HepG2 (cell line): Measurements from ENCODE around the gene ADAMTS13. TPM values are rescaled to one million over a fixed set of nuclear protein-coding genes. Genes with fewer than 3 reads are reported as not detected.

Experiments used
- ATF7 ChIP-seq, 2 experiments: fragments of 450-650 bp in 1 of 2; sonication (generic) in 1 of 2; formaldehyde crosslinking in 1 of 2; IDR thresholded peaks; 2 replicates each; pipeline versions ENCODE4 v1.4.0 to v1.6.1; 2016 to 2020; ENCODE audit warnings: antibody characterized with exemption in 1 of 2, mild to moderate bottlenecking in 1 of 2, missing genetic modification reagents in 1 of 2
- BRD4 ChIP-seq: sonication (generic); formaldehyde crosslinking; IDR thresholded peaks from 2 replicates; pipeline ENCODE4 v1.4.0; 2020; ENCODE audit warnings: missing genetic modification reagents
- HDAC2 ChIP-seq: sonication (generic); formaldehyde crosslinking; IDR thresholded peaks from 2 replicates; pipeline ENCODE4 v1.4.0; 2020; ENCODE audit warnings: missing genetic modification reagents
- HDAC6 ChIP-seq: fragments of 200-600 bp; sonication (generic); IDR thresholded peaks from 2 replicates; pipeline ENCODE4 v1.7.0; 2017; ENCODE audit warnings: mild to moderate bottlenecking, antibody characterized with exemption, low read length, low read depth
- IRX3 ChIP-seq: sonication (generic); formaldehyde crosslinking; IDR thresholded peaks from 2 replicates; pipeline ENCODE4 v1.8.1; 2023; ENCODE audit warnings: mild to moderate bottlenecking, low read depth, missing genetic modification reagents, borderline replicate concordance
- KLF13 ChIP-seq: sonication (generic); formaldehyde crosslinking; IDR thresholded peaks from 2 replicates; pipeline ENCODE4 v1.4.0; 2020; ENCODE audit warnings: mild to moderate bottlenecking, missing genetic modification reagents
- MTF1 ChIP-seq: sonication (generic); formaldehyde crosslinking; IDR thresholded peaks from 2 replicates; pipeline ENCODE4 v1.5.0; 2020; ENCODE audit warnings: missing genetic modification reagents
- MXI1 ChIP-seq: IDR thresholded peaks from 3 replicates; pipeline ENCODE4 v1.6.1; 2012; ENCODE audit warnings: low read depth, low read length, inconsistent platforms, borderline replicate concordance
- NFKB2 ChIP-seq: sonication (generic); formaldehyde crosslinking; IDR thresholded peaks from 2 replicates; pipeline ENCODE4 v1.4.0; 2020; ENCODE audit warnings: missing genetic modification reagents, borderline replicate concordance
- NR2C2 ChIP-seq: sonication (generic); formaldehyde crosslinking; IDR thresholded peaks from 2 replicates; pipeline ENCODE4 v1.4.0; 2020; ENCODE audit warnings: missing genetic modification reagents, mild to moderate bottlenecking, moderate library complexity, borderline replicate concordance
- RCOR2 ChIP-seq: IDR thresholded peaks from 2 replicates; pipeline ENCODE4 v1.6.1; 2016; ENCODE audit warnings: missing biosample characterization, missing genetic modification reagents
- REL ChIP-seq: sonication (generic); formaldehyde crosslinking; conservative IDR thresholded peaks from 2 replicates; pipeline ENCODE4 v1.8.0; 2022; ENCODE audit warnings: mild to moderate bottlenecking, missing genetic modification reagents, moderate library complexity
- TAF15 ChIP-seq: fragments of 200-400 bp; formaldehyde crosslinking; IDR thresholded peaks from one replicate; pipeline ENCODE4 v1.6.1; 2018; ENCODE audit warnings: mild to moderate bottlenecking, low read depth, low read length; ENCODE audit not compliant: poor library complexity, severe bottlenecking
- ZFY ChIP-seq: sonication (generic); formaldehyde crosslinking; IDR thresholded peaks from 2 replicates; pipeline ENCODE4 v1.4.0; 2020; ENCODE audit warnings: missing genetic modification reagents
- ZNF256 ChIP-seq: sonication (generic); formaldehyde crosslinking; conservative IDR thresholded peaks from 2 replicates; pipeline ENCODE4 v1.4.0; 2020; ENCODE audit warnings: missing genetic modification reagents
- ZNF260 ChIP-seq: sonication (generic); formaldehyde crosslinking; IDR thresholded peaks from 2 replicates; pipeline ENCODE4 v1.4.0; 2020; ENCODE audit warnings: missing genetic modification reagents, low read depth, mild to moderate bottlenecking, borderline replicate concordance
- ZNF766 ChIP-seq: sonication (generic); formaldehyde crosslinking; IDR thresholded peaks from 2 replicates; pipeline ENCODE4 v1.5.0; 2020; ENCODE audit warnings: missing genetic modification reagents, borderline replicate concordance
- polyA plus RNA-seq, 8 experiments: library from polyadenylated mRNA; depleted of rRNA in 3 of 8; stranded (reverse) in 7 of 8; unstranded in 1 of 8; fragments of >200 nt; fragmentation: Illumina TruSeq in 4 of 8; extraction: Trizol in 4 of 8; gene quantifications; 2 replicates each; pipeline versions ENCODE4 v1.2.1 to v1.2.3, GENCODE V29; 2011 to 2016; ENCODE audit warnings: low read depth in 4 of 8, missing spikeins in 1 of 8, mixed read lengths in 1 of 8; ENCODE audit not compliant: insufficient read depth in 1 of 8
- total RNA-seq, 5 experiments: library from RNA; depleted of rRNA; stranded (reverse); fragments of >200 nt; fragmentation: Illumina TruSeq; extraction: Trizol; gene quantifications; 2 replicates each; pipeline ENCODE4 v1.2.3, GENCODE V29; 2016; ENCODE audit warnings: low read depth in 1 of 5
- TF ChIP-seq, protein P1 (sequence below): sonication (generic); formaldehyde crosslinking; conservative IDR thresholded peaks from 2 replicates; pipeline ENCODE4 v1.5.0; 2020; ENCODE audit warnings: missing genetic modification reagents
- TF ChIP-seq, protein P2 (sequence below): conservative IDR thresholded peaks from 2 replicates; pipeline ENCODE4 v1.6.1; 2018; ENCODE audit warnings: missing genetic modification reagents
- TF ChIP-seq, protein P3 (sequence below): sonication (generic); formaldehyde crosslinking; IDR thresholded peaks from 2 replicates; pipeline ENCODE4 v1.4.0; 2020; ENCODE audit warnings: missing genetic modification reagents, mild to moderate bottlenecking, borderline replicate concordance
- TF ChIP-seq, protein P4 (sequence below): sonication (generic); formaldehyde crosslinking; IDR thresholded peaks from 2 replicates; pipeline ENCODE4 v1.5.0; 2020; ENCODE audit warnings: mild to moderate bottlenecking, missing genetic modification reagents, moderate library complexity

ADAMTS13 gene
- total and polyA plus RNA-seq, 2 of the 13 experiments (the other 11 are each of a cell fraction or from before 2014, with no cell fraction given), result 0.91 to 4.5 TPM

DNA sequence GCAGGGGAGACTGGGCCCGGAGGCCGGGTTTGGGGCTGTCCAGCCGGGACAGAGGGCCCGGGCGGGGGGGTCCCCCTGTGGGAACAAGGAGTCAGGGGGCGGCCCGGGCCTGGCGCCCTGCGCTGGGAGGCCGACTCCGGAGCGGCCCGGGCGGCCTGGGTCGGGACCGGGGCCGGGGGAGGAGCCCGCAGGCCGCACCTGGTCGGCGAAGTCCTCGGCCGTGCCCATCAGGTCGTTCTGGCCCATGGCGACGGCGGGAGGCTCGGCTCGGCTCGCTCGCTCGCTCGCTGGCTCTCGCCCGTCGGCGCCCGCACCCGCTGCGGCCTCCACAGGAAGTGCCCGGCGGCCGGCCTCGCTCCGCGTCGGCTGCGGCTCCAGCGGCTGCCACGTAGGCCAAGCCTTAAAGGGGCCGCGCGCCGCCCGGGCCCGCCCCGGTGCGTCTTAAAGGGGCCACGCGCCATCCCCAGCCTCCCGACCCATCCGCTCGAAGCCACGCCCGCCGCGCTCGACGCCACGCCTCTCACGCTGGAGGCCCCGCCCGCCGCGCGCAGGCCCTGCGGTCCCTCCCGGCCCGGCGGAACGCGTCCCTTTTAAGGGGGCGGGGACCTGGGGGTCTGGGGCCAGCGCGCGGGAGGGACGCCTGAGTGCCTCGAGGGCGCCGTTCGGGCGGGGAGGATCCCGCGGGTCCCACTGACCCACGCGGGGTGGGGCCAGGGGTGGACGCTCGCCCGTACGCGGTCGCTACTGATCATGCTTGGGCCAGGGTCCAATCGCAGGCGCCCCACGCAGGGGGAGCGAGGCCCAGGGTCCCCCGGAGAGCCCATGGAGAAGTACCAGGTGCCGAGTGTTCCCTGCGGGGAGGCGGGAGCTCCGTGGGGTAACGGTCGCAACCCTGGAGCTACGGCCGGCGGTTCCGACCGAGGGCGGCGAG, 46.2 kb upstream of the ADAMTS13 start, which contains the start of the genes STKLD1 and SURF4 (continued):
- TF ChIP-seq, protein P1, sequence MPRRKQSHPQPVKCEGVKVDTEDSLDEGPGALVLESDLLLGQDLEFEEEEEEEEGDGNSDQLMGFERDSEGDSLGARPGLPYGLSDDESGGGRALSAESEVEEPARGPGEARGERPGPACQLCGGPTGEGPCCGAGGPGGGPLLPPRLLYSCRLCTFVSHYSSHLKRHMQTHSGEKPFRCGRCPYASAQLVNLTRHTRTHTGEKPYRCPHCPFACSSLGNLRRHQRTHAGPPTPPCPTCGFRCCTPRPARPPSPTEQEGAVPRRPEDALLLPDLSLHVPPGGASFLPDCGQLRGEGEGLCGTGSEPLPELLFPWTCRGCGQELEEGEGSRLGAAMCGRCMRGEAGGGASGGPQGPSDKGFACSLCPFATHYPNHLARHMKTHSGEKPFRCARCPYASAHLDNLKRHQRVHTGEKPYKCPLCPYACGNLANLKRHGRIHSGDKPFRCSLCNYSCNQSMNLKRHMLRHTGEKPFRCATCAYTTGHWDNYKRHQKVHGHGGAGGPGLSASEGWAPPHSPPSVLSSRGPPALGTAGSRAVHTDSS (CRISPR knock-in tag), result no peak
- TF ChIP-seq NFKB2 (CRISPR knock-in tag), result no peak
- TF ChIP-seq MTF1 (CRISPR knock-in tag), result 0 out of 2 replicates have a peak, but pooled peaks have one; percentile 6
- TF ChIP-seq HDAC2, result peak; percentile 13; the same call in 1 of the 2 replicates
- no peak for TF ChIP-seq RCOR2 (CRISPR knock-in tag)
- TF ChIP-seq ZFY (CRISPR knock-in tag), result peak; percentile 99
- TF ChIP-seq MXI1, result peak; percentile 80; the same call in 1 of the 3 replicates
- TF ChIP-seq ZNF256 (CRISPR knock-in tag), result no peak
- TF ChIP-seq TAF15, result no peak
- TF ChIP-seq, protein P2, sequence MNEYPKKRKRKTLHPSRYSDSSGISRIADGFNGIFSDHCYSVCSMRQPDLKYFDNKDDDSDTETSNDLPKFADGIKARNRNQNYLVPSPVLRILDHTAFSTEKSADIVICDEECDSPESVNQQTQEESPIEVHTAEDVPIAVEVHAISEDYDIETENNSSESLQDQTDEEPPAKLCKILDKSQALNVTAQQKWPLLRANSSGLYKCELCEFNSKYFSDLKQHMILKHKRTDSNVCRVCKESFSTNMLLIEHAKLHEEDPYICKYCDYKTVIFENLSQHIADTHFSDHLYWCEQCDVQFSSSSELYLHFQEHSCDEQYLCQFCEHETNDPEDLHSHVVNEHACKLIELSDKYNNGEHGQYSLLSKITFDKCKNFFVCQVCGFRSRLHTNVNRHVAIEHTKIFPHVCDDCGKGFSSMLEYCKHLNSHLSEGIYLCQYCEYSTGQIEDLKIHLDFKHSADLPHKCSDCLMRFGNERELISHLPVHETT, result no peak; the same call in none of the 2 replicates
- TF ChIP-seq IRX3 (CRISPR knock-in tag), result no peak
- TF ChIP-seq REL (CRISPR knock-in tag), result 0 out of 2 replicates have a peak, but pooled peaks have one; percentile 37
- peak; percentile 61; the same call in 1 of the 2 replicates for TF ChIP-seq KLF13 (CRISPR knock-in tag)
- no peak for TF ChIP-seq ATF7 (IDR thresholded peaks at IDR 0.05)
- TF ChIP-seq ATF7 (CRISPR knock-in tag; IDR thresholded peaks at IDR 0.05), result no peak
- no peak for TF ChIP-seq ZNF260 (CRISPR knock-in tag)
- TF ChIP-seq, protein P3, sequence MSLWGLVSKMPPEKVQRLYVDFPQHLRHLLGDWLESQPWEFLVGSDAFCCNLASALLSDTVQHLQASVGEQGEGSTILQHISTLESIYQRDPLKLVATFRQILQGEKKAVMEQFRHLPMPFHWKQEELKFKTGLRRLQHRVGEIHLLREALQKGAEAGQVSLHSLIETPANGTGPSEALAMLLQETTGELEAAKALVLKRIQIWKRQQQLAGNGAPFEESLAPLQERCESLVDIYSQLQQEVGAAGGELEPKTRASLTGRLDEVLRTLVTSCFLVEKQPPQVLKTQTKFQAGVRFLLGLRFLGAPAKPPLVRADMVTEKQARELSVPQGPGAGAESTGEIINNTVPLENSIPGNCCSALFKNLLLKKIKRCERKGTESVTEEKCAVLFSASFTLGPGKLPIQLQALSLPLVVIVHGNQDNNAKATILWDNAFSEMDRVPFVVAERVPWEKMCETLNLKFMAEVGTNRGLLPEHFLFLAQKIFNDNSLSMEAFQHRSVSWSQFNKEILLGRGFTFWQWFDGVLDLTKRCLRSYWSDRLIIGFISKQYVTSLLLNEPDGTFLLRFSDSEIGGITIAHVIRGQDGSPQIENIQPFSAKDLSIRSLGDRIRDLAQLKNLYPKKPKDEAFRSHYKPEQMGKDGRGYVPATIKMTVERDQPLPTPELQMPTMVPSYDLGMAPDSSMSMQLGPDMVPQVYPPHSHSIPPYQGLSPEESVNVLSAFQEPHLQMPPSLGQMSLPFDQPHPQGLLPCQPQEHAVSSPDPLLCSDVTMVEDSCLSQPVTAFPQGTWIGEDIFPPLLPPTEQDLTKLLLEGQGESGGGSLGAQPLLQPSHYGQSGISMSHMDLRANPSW (CRISPR knock-in tag), result 0 out of 2 replicates have a peak, but pooled peaks have one; percentile 8
- peak; percentile 54; the same call in 1 of the 2 replicates for TF ChIP-seq NR2C2
- TF ChIP-seq BRD4, result peak; percentile 56
- TF ChIP-seq ZNF766 (CRISPR knock-in tag), result peak; percentile 58; the same call in 1 of the 2 replicates
- TF ChIP-seq, protein P4, sequence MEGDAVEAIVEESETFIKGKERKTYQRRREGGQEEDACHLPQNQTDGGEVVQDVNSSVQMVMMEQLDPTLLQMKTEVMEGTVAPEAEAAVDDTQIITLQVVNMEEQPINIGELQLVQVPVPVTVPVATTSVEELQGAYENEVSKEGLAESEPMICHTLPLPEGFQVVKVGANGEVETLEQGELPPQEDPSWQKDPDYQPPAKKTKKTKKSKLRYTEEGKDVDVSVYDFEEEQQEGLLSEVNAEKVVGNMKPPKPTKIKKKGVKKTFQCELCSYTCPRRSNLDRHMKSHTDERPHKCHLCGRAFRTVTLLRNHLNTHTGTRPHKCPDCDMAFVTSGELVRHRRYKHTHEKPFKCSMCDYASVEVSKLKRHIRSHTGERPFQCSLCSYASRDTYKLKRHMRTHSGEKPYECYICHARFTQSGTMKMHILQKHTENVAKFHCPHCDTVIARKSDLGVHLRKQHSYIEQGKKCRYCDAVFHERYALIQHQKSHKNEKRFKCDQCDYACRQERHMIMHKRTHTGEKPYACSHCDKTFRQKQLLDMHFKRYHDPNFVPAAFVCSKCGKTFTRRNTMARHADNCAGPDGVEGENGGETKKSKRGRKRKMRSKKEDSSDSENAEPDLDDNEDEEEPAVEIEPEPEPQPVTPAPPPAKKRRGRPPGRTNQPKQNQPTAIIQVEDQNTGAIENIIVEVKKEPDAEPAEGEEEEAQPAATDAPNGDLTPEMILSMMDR (CRISPR knock-in tag), result no peak
- no peak for TF ChIP-seq HDAC6
